K562 (cell line): ENCODE measurements around the gene HSPA1B. TPM values are rescaled to one million over a fixed set of nuclear protein-coding genes. Genes with fewer than 3 reads are reported as not detected.

Source experiments
- ATAC-seq: fragments of 200-7000 bp; cut with Tn5 transposase; 3 replicates; pipeline ENCODE4 v1.9.1; 2020; ENCODE audit warnings: moderate library complexity
- BruUV-seq: library from RNA; stranded (reverse); fragments of 400-500 nt; replicated peaks from 2 replicates; lab custom pipeline; 2021; lab: Mats Ljungman, UMichigan
- CTCF ChIA-PET: fragments of 300-600 bp; formaldehyde crosslinking; extraction: SDS; loops from one replicate; lab custom pipeline; 2021; ENCODE audit warnings: low intra/inter-chr PET ratio; lab: Yijun Ruan, JAX
- POLR2A ChIA-PET: fragments of 300-600, 350-650 bp; sonication (Branson Sonifier 250); formaldehyde crosslinking; extraction: SDS; loops from one replicate; lab custom pipeline; 2021; ENCODE audit warnings: antibody characterized with exemption, inconsistent platforms; lab: Yijun Ruan, JAX
- DNase-seq, 4 experiments: peaks; one replicate each; pipeline versions ENCODE4 v3.0.0 to v3.0.0-alpha.2; 2011 to 2018; ENCODE audit warnings: low spot score in 3 of 4, mixed read lengths in 3 of 4; ENCODE audit errors: extremely low read depth in 1 of 4
- FAIRE-seq: peaks from 2 replicates; lab custom pipeline; 2011; peaks lifted over from hg19 to GRCh38; lab: Jason Lieb, UNC
- H2AFZ ChIP-seq: 2 replicates; pipeline ENCODE4 v1.6.0; 2011; ENCODE audit warnings: low read depth, low read length, control low read depth, inconsistent platforms
- H3K27ac ChIP-seq: fragments of 200-600 bp; 3 replicates; pipeline ENCODE4 v1.8.0; 2011; ENCODE audit warnings: low read depth, mild to moderate bottlenecking, control low read depth, inconsistent platforms, low read length, moderate library complexity, mixed read lengths; ENCODE audit errors: extremely low read depth
- H3K27me3 ChIP-seq, 2 experiments: fragments of 300-600 bp in 1 of 2; 2 replicates in 1 of 2; 3 replicates in 1 of 2; pipeline versions ENCODE4 v1.6.0 to v1.8.0; 2011; ENCODE audit warnings: inconsistent platforms in 2 of 2, low read length in 2 of 2, mild to moderate bottlenecking in 1 of 2, mixed read lengths in 1 of 2, moderate library complexity in 1 of 2; ENCODE audit not compliant: control insufficient read depth in 2 of 2, insufficient read depth in 2 of 2
- H3K36me3 ChIP-seq: fragments of 300-600 bp; 3 replicates; pipeline ENCODE4 v1.8.0; 2011; ENCODE audit warnings: mild to moderate bottlenecking, low read length, inconsistent platforms; ENCODE audit not compliant: control insufficient read depth, insufficient read depth
- H3K4me1 ChIP-seq, 2 experiments: fragments of 200-600 bp in 1 of 2; replicated peaks in 1 of 2; 2 replicates in 1 of 2; 3 replicates in 1 of 2; pipeline versions ENCODE4 v1.5.1 to v1.8.0; 2011; ENCODE audit warnings: inconsistent platforms in 2 of 2, low read length in 2 of 2, mild to moderate bottlenecking in 1 of 2, mixed read lengths in 1 of 2, moderate library complexity in 1 of 2; ENCODE audit not compliant: control insufficient read depth in 2 of 2, insufficient read depth in 2 of 2
- H3K4me2 ChIP-seq: 2 replicates; pipeline ENCODE4 v1.6.1; 2011; ENCODE audit warnings: low read length, control low read depth, inconsistent platforms, mixed read lengths; ENCODE audit not compliant: insufficient read depth
- H3K4me3 ChIP-seq: fragments of 200-600 bp; sonication (generic), shearing (Covaris generic); 2 replicates; pipeline ENCODE4 v1.5.1; 2016; ENCODE audit warnings: control low read depth, inconsistent platforms
- H3K79me2 ChIP-seq: fragments of 200-600 bp; 3 replicates; pipeline ENCODE4 v1.8.0; 2011; ENCODE audit warnings: low read length, inconsistent platforms; ENCODE audit not compliant: control insufficient read depth, insufficient read depth
- H3K9ac ChIP-seq, 2 experiments: 2 replicates each; pipeline versions ENCODE4 v1.6.0 to v1.6.1; 2011; ENCODE audit warnings: low read depth in 2 of 2, low read length in 2 of 2, control low read depth in 1 of 2, inconsistent platforms in 1 of 2, mild to moderate bottlenecking in 1 of 2, mixed read lengths in 1 of 2; ENCODE audit not compliant: insufficient read depth in 1 of 2
- H3K9me1 ChIP-seq: one replicate; pipeline ENCODE4 v1.6.0; 2011; ENCODE audit warnings: inconsistent platforms, mild to moderate bottlenecking, low read length, moderate library complexity; ENCODE audit not compliant: control insufficient read depth, insufficient read depth
- H3K9me3 ChIP-seq: replicated peaks from 2 replicates; pipeline ENCODE4 v1.5.1; 2011; ENCODE audit warnings: low read depth, low read length, inconsistent platforms; ENCODE audit not compliant: control insufficient read depth, insufficient read depth
- H4K20me1 ChIP-seq: replicated peaks from 2 replicates; pipeline ENCODE4 v1.6.1; 2011; ENCODE audit warnings: low read length, inconsistent platforms, mixed read lengths; ENCODE audit not compliant: control insufficient read depth, insufficient read depth
- EP300 ChIP-seq: IDR thresholded peaks from 2 replicates; pipeline ENCODE4 v1.6.1; 2012; ENCODE audit warnings: low read length, improper control_type of control experiment
- SP1 ChIP-seq: sonication (generic); formaldehyde crosslinking; IDR thresholded peaks from 2 replicates; pipeline ENCODE4 v1.8.1; 2022; ENCODE audit warnings: mild to moderate bottlenecking, missing genetic modification reagents
- TAF1 ChIP-seq: IDR thresholded peaks from 2 replicates; pipeline ENCODE4 v1.6.1; 2011; ENCODE audit warnings: mild to moderate bottlenecking, low read length, moderate library complexity; ENCODE audit not compliant: insufficient read depth, control insufficient read depth, severe bottlenecking; ENCODE audit errors: extremely low read depth
- WGBS: fragments of 100-300 bp; shearing (Covaris generic); methylation state at CpG from one replicate; pipeline ENCODE4 v1.1.6; 2016; ENCODE audit warnings: low coverage, mixed read lengths; ENCODE audit not compliant: insufficient coverage; ENCODE audit errors: missing lambda C conversion rate; 5-methylcytosine and 5-hydroxymethylcytosine counted together
- in situ Hi-C: fragments of 300-500 bp; cut with MboI; formaldehyde crosslinking; loops from 4 replicates; pipeline ENCODE4 v1.15.0; 2018; ENCODE audit warnings: inconsistent platforms, mixed read lengths
- intact Hi-C: fragments of 100-400 bp; cut with micrococcal nuclease; formaldehyde crosslinking; loops from 2 replicates; pipeline ENCODE4 v1.14.2; 2022
- polyA plus RNA-seq, 8 experiments: library from polyadenylated mRNA; depleted of rRNA in 4 of 8; stranded (reverse) in 5 of 8; unstranded in 3 of 8; fragments of >200 nt; fragmentation: Nextera tagmentation in 2 of 8; fragmentation: Illumina TruSeq in 1 of 8; extraction: Ambion mirVana in 2 of 8; extraction: Trizol in 1 of 8; gene quantifications; 2 replicates each; pipeline versions ENCODE4 v1.2.1 to v1.2.3, GENCODE V29; 2011 to 2014; ENCODE audit warnings: inconsistent platforms in 1 of 8, missing spikeins in 1 of 8
- total RNA-seq, 7 experiments: library from RNA; depleted of rRNA in 6 of 7; stranded (reverse); fragments of >200 nt in 6 of 7; fragmentation: Illumina TruSeq in 2 of 7; extraction: Trizol in 2 of 7; gene quantifications; 2 replicates each; pipeline versions ENCODE4 v1.2.1 to v1.2.3, GENCODE V29; 2011 to 2021; ENCODE audit warnings: low replicate concordance in 1 of 7
- TF ChIP-seq, protein P1 (sequence below): fragments of 250-450 bp; sonication (Bioruptor Pico); IDR thresholded peaks from 2 replicates; pipeline ENCODE4 v1.4.0; 2020; ENCODE audit warnings: mild to moderate bottlenecking, moderate library complexity
- TF ChIP-seq, protein P2 (sequence below): fragments of 450-650 bp; IDR thresholded peaks from 2 replicates; pipeline ENCODE4 v1.6.1; 2016; ENCODE audit warnings: mild to moderate bottlenecking, moderate library complexity

HSPA1B gene
- total and polyA plus RNA-seq, 9 of the 15 experiments (the other 6 are each of a cell fraction or from before 2014, with no cell fraction given), result 0.27 to 227 (median 51.2) TPM

DNA sequence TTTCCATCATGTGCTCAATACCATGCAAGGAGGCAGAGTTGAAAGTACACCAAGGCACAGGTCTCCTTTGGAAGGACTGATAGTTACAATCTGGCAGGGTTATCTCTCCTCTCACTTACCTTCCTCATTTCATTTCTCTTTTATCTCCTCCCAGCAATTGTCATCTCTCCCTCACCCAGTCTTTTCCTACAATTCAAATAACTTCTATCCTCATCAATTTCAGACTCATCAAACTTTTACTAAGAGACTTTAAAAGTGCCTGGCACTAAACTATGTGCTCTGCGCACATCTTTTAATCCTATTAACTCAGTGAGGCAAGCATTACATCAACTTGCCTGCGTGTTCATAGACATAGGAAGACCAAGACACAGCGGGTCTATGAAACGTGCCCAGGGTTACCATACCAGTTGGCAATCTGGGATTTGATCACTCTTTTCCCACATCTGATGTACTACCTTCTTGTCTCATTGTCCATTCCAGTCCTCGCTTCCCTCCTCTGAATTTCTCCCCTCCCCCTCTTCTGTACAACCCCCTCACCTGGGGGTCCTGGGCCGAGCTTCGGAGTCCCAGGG lies 33.2 kb upstream of the HSPA1B start:
- intact Hi-C loops (loop anchor here (2.0 kb wide), 3 partner anchors 18 to 60 kb away; partner anchors contain the start of genes HSPA1A, HSPA1L and VWA7), in situ Hi-C loops (no loop called here)
- H3K4me3 ChIP-seq, result peak overlapping the region; percentile 61
- ATAC-seq (peak; percentile 19), FAIRE-seq (peak; percentile 79), DNase-seq (peak in 3 of 4 experiments; percentile 19 to 64 (median 49))
- peaks cover 55% of the 10 kb centered on the region for H3K79me2 ChIP-seq
- no peaks in the 10 kb centered on the region for H3K9me1 ChIP-seq
- peak overlapping the region; percentile 93 to 99 for H3K9ac ChIP-seq
- ChIA-PET POLR2A (interaction anchor here (0.6 to 4.3 kb wide), 11 partner anchors 9 to 336 kb away, joined by 3 to 58 read pairs (median 8); partner anchors contain the start of genes BAG6, HSPA1A, HSPA1B and HSPA1L), CTCF (interaction anchor here (0.6 to 2.9 kb wide), 3 partner anchors 36 to 128 kb away, joined by 3 to 24 read pairs (median 3); no protein-coding TSS in a partner anchor)
- H3K27ac ChIP-seq, result peak overlapping the region; percentile 97
- peaks cover 17 to 44% of the 10 kb centered on the region in 2 experiments for H3K4me1 ChIP-seq
- 2% methylated on average over 7 of the region's 7 CpGs for WGBS
- peak overlapping the region; percentile 22 for H2AFZ ChIP-seq
- peaks cover 71% of the 10 kb centered on the region for H3K36me3 ChIP-seq
- BruUV-seq, result no TSS peak
- H3K9me3 ChIP-seq, result no peaks in the 10 kb centered on the region
- no peaks in the 10 kb centered on the region for H3K27me3 ChIP-seq
- H3K4me2 ChIP-seq, result peak overlapping the region; percentile 98
- H4K20me1 ChIP-seq, result 0 out of 2 replicates have a peak, but pooled peaks cover 3% of the 10 kb centered on the region
- TF ChIP-seq SP1 (CRISPR knock-in tag) (no peak; the same call in 1 of the 2 replicates), EP300 (peak; percentile 14; the same call in 1 of the 2 replicates), TAF1 (peak; percentile 35)
- TF ChIP-seq, protein P1, sequence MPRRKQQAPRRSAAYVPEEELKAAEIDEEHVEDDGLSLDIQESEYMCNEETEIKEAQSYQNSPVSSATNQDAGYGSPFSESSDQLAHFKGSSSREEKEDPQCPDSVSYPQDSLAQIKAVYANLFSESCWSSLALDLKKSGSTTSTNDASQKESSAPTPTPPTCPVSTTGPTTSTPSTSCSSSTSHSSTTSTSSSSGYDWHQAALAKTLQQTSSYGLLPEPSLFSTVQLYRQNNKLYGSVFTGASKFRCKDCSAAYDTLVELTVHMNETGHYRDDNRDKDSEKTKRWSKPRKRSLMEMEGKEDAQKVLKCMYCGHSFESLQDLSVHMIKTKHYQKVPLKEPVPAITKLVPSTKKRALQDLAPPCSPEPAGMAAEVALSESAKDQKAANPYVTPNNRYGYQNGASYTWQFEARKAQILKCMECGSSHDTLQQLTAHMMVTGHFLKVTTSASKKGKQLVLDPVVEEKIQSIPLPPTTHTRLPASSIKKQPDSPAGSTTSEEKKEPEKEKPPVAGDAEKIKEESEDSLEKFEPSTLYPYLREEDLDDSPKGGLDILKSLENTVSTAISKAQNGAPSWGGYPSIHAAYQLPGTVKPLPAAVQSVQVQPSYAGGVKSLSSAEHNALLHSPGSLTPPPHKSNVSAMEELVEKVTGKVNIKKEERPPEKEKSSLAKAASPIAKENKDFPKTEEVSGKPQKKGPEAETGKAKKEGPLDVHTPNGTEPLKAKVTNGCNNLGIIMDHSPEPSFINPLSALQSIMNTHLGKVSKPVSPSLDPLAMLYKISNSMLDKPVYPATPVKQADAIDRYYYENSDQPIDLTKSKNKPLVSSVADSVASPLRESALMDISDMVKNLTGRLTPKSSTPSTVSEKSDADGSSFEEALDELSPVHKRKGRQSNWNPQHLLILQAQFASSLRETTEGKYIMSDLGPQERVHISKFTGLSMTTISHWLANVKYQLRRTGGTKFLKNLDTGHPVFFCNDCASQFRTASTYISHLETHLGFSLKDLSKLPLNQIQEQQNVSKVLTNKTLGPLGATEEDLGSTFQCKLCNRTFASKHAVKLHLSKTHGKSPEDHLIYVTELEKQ, result peak; percentile 65; the same call in 1 of the 2 replicates
- TF ChIP-seq, protein P2, sequence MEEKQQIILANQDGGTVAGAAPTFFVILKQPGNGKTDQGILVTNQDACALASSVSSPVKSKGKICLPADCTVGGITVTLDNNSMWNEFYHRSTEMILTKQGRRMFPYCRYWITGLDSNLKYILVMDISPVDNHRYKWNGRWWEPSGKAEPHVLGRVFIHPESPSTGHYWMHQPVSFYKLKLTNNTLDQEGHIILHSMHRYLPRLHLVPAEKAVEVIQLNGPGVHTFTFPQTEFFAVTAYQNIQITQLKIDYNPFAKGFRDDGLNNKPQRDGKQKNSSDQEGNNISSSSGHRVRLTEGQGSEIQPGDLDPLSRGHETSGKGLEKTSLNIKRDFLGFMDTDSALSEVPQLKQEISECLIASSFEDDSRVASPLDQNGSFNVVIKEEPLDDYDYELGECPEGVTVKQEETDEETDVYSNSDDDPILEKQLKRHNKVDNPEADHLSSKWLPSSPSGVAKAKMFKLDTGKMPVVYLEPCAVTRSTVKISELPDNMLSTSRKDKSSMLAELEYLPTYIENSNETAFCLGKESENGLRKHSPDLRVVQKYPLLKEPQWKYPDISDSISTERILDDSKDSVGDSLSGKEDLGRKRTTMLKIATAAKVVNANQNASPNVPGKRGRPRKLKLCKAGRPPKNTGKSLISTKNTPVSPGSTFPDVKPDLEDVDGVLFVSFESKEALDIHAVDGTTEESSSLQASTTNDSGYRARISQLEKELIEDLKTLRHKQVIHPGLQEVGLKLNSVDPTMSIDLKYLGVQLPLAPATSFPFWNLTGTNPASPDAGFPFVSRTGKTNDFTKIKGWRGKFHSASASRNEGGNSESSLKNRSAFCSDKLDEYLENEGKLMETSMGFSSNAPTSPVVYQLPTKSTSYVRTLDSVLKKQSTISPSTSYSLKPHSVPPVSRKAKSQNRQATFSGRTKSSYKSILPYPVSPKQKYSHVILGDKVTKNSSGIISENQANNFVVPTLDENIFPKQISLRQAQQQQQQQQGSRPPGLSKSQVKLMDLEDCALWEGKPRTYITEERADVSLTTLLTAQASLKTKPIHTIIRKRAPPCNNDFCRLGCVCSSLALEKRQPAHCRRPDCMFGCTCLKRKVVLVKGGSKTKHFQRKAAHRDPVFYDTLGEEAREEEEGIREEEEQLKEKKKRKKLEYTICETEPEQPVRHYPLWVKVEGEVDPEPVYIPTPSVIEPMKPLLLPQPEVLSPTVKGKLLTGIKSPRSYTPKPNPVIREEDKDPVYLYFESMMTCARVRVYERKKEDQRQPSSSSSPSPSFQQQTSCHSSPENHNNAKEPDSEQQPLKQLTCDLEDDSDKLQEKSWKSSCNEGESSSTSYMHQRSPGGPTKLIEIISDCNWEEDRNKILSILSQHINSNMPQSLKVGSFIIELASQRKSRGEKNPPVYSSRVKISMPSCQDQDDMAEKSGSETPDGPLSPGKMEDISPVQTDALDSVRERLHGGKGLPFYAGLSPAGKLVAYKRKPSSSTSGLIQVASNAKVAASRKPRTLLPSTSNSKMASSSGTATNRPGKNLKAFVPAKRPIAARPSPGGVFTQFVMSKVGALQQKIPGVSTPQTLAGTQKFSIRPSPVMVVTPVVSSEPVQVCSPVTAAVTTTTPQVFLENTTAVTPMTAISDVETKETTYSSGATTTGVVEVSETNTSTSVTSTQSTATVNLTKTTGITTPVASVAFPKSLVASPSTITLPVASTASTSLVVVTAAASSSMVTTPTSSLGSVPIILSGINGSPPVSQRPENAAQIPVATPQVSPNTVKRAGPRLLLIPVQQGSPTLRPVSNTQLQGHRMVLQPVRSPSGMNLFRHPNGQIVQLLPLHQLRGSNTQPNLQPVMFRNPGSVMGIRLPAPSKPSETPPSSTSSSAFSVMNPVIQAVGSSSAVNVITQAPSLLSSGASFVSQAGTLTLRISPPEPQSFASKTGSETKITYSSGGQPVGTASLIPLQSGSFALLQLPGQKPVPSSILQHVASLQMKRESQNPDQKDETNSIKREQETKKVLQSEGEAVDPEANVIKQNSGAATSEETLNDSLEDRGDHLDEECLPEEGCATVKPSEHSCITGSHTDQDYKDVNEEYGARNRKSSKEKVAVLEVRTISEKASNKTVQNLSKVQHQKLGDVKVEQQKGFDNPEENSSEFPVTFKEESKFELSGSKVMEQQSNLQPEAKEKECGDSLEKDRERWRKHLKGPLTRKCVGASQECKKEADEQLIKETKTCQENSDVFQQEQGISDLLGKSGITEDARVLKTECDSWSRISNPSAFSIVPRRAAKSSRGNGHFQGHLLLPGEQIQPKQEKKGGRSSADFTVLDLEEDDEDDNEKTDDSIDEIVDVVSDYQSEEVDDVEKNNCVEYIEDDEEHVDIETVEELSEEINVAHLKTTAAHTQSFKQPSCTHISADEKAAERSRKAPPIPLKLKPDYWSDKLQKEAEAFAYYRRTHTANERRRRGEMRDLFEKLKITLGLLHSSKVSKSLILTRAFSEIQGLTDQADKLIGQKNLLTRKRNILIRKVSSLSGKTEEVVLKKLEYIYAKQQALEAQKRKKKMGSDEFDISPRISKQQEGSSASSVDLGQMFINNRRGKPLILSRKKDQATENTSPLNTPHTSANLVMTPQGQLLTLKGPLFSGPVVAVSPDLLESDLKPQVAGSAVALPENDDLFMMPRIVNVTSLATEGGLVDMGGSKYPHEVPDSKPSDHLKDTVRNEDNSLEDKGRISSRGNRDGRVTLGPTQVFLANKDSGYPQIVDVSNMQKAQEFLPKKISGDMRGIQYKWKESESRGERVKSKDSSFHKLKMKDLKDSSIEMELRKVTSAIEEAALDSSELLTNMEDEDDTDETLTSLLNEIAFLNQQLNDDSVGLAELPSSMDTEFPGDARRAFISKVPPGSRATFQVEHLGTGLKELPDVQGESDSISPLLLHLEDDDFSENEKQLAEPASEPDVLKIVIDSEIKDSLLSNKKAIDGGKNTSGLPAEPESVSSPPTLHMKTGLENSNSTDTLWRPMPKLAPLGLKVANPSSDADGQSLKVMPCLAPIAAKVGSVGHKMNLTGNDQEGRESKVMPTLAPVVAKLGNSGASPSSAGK, result no peak; the same call in 1 of the 2 replicates
